Measurements from ENCODE around the gene GAST. TPM values are rescaled to one million over a fixed set of nuclear protein-coding genes. Genes with fewer than 3 reads are reported as not detected.

The GAST gene
- total RNA-seq, 1 donor from 2014 or later = not detected

- Histone ChIP-seq H3K4me3 (ENCODE audit: low read length in 3 of 3) (no peak overlapping the region), H3K9me3 (ENCODE audit: control insufficient read depth in 3 of 3, low read length in 3 of 3) (no peaks in the 10 kb centered on the region), H3K27ac (ENCODE audit: low read depth, low read length) (no peak overlapping the region), H3K27me3 (ENCODE audit: control insufficient read depth in 3 of 3, insufficient read depth in 3 of 3, low read length in 3 of 3) (peaks cover 39% of the 10 kb centered on the region in 3 donors), H3K9ac (ENCODE audit: low read depth in 1 of 3, low read length in 3 of 3) (no peak overlapping the region), H3K4me1 (ENCODE audit: control insufficient read depth in 3 of 3, insufficient read depth in 3 of 3, low read length in 3 of 3) (peaks cover 8 to 18% (median 12%) of the 10 kb centered on the region in 3 donors), H3K36me3 (ENCODE audit: control insufficient read depth in 3 of 3, insufficient read depth in 3 of 3, low read length in 3 of 3) (no peaks in the 10 kb centered on the region)
These were observed 26.6 kb downstream of the GAST start for GRCh38 chr17:41738801-41739112.

GRCh38 chr17:41739661-41740352, 27.7 kb downstream of the GAST start:
- Histone ChIP-seq H3K9me3 (ENCODE audit: control insufficient read depth in 3 of 3, low read length in 3 of 3) (no peaks in the 10 kb centered on the region), H3K4me3 (ENCODE audit: low read length in 3 of 3) (no peak overlapping the region), H3K9ac (ENCODE audit: low read depth in 1 of 3, low read length in 3 of 3) (no peak overlapping the region), H3K4me1 (ENCODE audit: control insufficient read depth in 3 of 3, insufficient read depth in 3 of 3, low read length in 3 of 3) (peaks cover 1 to 8% (median 4%) of the 10 kb centered on the region in 3 donors), H3K27ac (ENCODE audit: low read depth, low read length) (no peak overlapping the region), H3K36me3 (ENCODE audit: control insufficient read depth in 3 of 3, insufficient read depth in 3 of 3, low read length in 3 of 3) (no peaks in the 10 kb centered on the region), H3K27me3 (ENCODE audit: control insufficient read depth in 3 of 3, insufficient read depth in 3 of 3, low read length in 3 of 3) (peaks cover 29% of the 10 kb centered on the region in 3 donors)

GRCh38 chr17:41740506-41740905, 28.4 kb downstream of the GAST start:
- Histone ChIP-seq H3K9ac (ENCODE audit: low read depth in 1 of 3, low read length in 3 of 3) (no peak overlapping the region), H3K9me3 (ENCODE audit: control insufficient read depth in 3 of 3, low read length in 3 of 3) (no peaks in the 10 kb centered on the region), H3K36me3 (ENCODE audit: control insufficient read depth in 3 of 3, insufficient read depth in 3 of 3, low read length in 3 of 3) (no peaks in the 10 kb centered on the region), H3K4me3 (ENCODE audit: low read length in 3 of 3) (no peak overlapping the region), H3K27me3 (ENCODE audit: control insufficient read depth in 3 of 3, insufficient read depth in 3 of 3, low read length in 3 of 3) (peaks cover 22% of the 10 kb centered on the region in 3 donors), H3K4me1 (ENCODE audit: control insufficient read depth in 3 of 3, insufficient read depth in 3 of 3, low read length in 3 of 3) (peaks cover 0 to 4% (median 0%) of the 10 kb centered on the region in 3 donors), H3K27ac (ENCODE audit: low read depth, low read length) (no peak overlapping the region)

GRCh38 chr17:41741709-41742108, 29.6 kb downstream of the GAST start:
- Histone ChIP-seq H3K27ac (ENCODE audit: low read depth, low read length) (no peak overlapping the region), H3K4me1 (ENCODE audit: control insufficient read depth in 3 of 3, insufficient read depth in 3 of 3, low read length in 3 of 3) (peaks cover 0 to 4% (median 0%) of the 10 kb centered on the region in 3 donors), H3K36me3 (ENCODE audit: control insufficient read depth in 3 of 3, insufficient read depth in 3 of 3, low read length in 3 of 3) (no peaks in the 10 kb centered on the region), H3K27me3 (ENCODE audit: control insufficient read depth in 3 of 3, insufficient read depth in 3 of 3, low read length in 3 of 3) (peaks cover 10 to 12% (median 11%) of the 10 kb centered on the region in 3 donors), H3K9ac (ENCODE audit: low read depth in 1 of 3, low read length in 3 of 3) (no peak overlapping the region), H3K4me3 (ENCODE audit: low read length in 3 of 3) (no peak overlapping the region), H3K9me3 (ENCODE audit: control insufficient read depth in 3 of 3, low read length in 3 of 3) (no peaks in the 10 kb centered on the region)

- H3K4me1 ChIP-seq (ENCODE audit: control insufficient read depth in 3 of 3, insufficient read depth in 3 of 3, low read length in 3 of 3) = no peaks in the 10 kb centered on the region
- no peak overlapping the region for H3K4me3 ChIP-seq (ENCODE audit: low read length in 3 of 3)
- no peak overlapping the region for H3K9ac ChIP-seq (ENCODE audit: low read depth in 1 of 3, low read length in 3 of 3)
- H3K36me3 ChIP-seq (ENCODE audit: control insufficient read depth in 3 of 3, insufficient read depth in 3 of 3, low read length in 3 of 3) = peaks cover 0 to 3% (median 0%) of the 10 kb centered on the region in 3 donors
- H3K9me3 ChIP-seq (ENCODE audit: control insufficient read depth in 3 of 3, low read length in 3 of 3) = no peaks in the 10 kb centered on the region
- H3K27me3 ChIP-seq (ENCODE audit: control insufficient read depth in 3 of 3, insufficient read depth in 3 of 3, low read length in 3 of 3) = no peaks in the 10 kb centered on the region
- H3K27ac ChIP-seq (ENCODE audit: low read depth, low read length) = no peak overlapping the region
These were observed 36.1 kb downstream of the GAST start for GRCh38 chr17:41748275-41748674.

GRCh38 chr17:41750862-41751261, 38.7 kb downstream of the GAST start:
- Histone ChIP-seq H3K4me3 (ENCODE audit: low read length in 3 of 3) (no peak overlapping the region), H3K4me1 (ENCODE audit: control insufficient read depth in 3 of 3, insufficient read depth in 3 of 3, low read length in 3 of 3) (no peaks in the 10 kb centered on the region), H3K27me3 (ENCODE audit: control insufficient read depth in 3 of 3, insufficient read depth in 3 of 3, low read length in 3 of 3) (no peaks in the 10 kb centered on the region), H3K27ac (ENCODE audit: low read depth, low read length) (no peak overlapping the region), H3K36me3 (ENCODE audit: control insufficient read depth in 3 of 3, insufficient read depth in 3 of 3, low read length in 3 of 3) (peaks cover 9 to 17% (median 10%) of the 10 kb centered on the region in 3 donors), H3K9me3 (ENCODE audit: control insufficient read depth in 3 of 3, low read length in 3 of 3) (no peaks in the 10 kb centered on the region), H3K9ac (ENCODE audit: low read depth in 1 of 3, low read length in 3 of 3) (no peak overlapping the region)

GRCh38 chr17:41751288-41751687, 39.2 kb downstream of the GAST start:
- Histone ChIP-seq H3K4me3 (ENCODE audit: low read length in 3 of 3) (no peak overlapping the region), H3K27ac (ENCODE audit: low read depth, low read length) (no peak overlapping the region), H3K27me3 (ENCODE audit: control insufficient read depth in 3 of 3, insufficient read depth in 3 of 3, low read length in 3 of 3) (no peaks in the 10 kb centered on the region), H3K9me3 (ENCODE audit: control insufficient read depth in 3 of 3, low read length in 3 of 3) (no peaks in the 10 kb centered on the region), H3K36me3 (ENCODE audit: control insufficient read depth in 3 of 3, insufficient read depth in 3 of 3, low read length in 3 of 3) (peaks cover 12 to 19% (median 12%) of the 10 kb centered on the region in 3 donors), H3K9ac (ENCODE audit: low read depth in 1 of 3, low read length in 3 of 3) (no peak overlapping the region), H3K4me1 (ENCODE audit: control insufficient read depth in 3 of 3, insufficient read depth in 3 of 3, low read length in 3 of 3) (no peaks in the 10 kb centered on the region)

- Histone ChIP-seq H3K4me1 (ENCODE audit: control insufficient read depth in 3 of 3, insufficient read depth in 3 of 3, low read length in 3 of 3) (no peaks in the 10 kb centered on the region), H3K27ac (ENCODE audit: low read depth, low read length) (no peak overlapping the region), H3K36me3 (ENCODE audit: control insufficient read depth in 3 of 3, insufficient read depth in 3 of 3, low read length in 3 of 3) (peaks cover 30 to 37% (median 30%) of the 10 kb centered on the region in 3 donors)
These were observed 41.9 kb downstream of the GAST start for GRCh38 chr17:41754066-41754465.

GRCh38 chr17:41758601-41759000, 46.5 kb downstream of the GAST start:
- Histone ChIP-seq H3K9ac (ENCODE audit: low read depth in 1 of 3, low read length in 3 of 3) (no peak overlapping the region), H3K36me3 (ENCODE audit: control insufficient read depth in 3 of 3, insufficient read depth in 3 of 3, low read length in 3 of 3) (peaks cover 57 to 69% (median 62%) of the 10 kb centered on the region in 3 donors), H3K4me1 (ENCODE audit: control insufficient read depth in 3 of 3, insufficient read depth in 3 of 3, low read length in 3 of 3) (no peaks in the 10 kb centered on the region), H3K27ac (ENCODE audit: low read depth, low read length) (no peak overlapping the region), H3K9me3 (ENCODE audit: control insufficient read depth in 3 of 3, low read length in 3 of 3) (no peaks in the 10 kb centered on the region), H3K27me3 (ENCODE audit: control insufficient read depth in 3 of 3, insufficient read depth in 3 of 3, low read length in 3 of 3) (no peaks in the 10 kb centered on the region), H3K4me3 (ENCODE audit: low read length in 3 of 3) (no peak overlapping the region)

More at GRCh38 chr17:41754066-41754465, 41.9 kb downstream of the GAST start:
- Histone ChIP-seq H3K4me3 (ENCODE audit: low read length in 3 of 3) (no peak overlapping the region), H3K9me3 (ENCODE audit: control insufficient read depth in 3 of 3, low read length in 3 of 3) (no peaks in the 10 kb centered on the region), H3K9ac (ENCODE audit: low read depth in 1 of 3, low read length in 3 of 3) (no peak overlapping the region), H3K27me3 (ENCODE audit: control insufficient read depth in 3 of 3, insufficient read depth in 3 of 3, low read length in 3 of 3) (no peaks in the 10 kb centered on the region)

GRCh38 chr17:41760878-41761277, 48.7 kb downstream of the GAST start:
- no peaks in the 10 kb centered on the region for H3K27me3 ChIP-seq (ENCODE audit: control insufficient read depth in 3 of 3, insufficient read depth in 3 of 3, low read length in 3 of 3)
- H3K9ac ChIP-seq (ENCODE audit: low read depth in 1 of 3, low read length in 3 of 3) = no peak overlapping the region
- peaks cover 60 to 73% (median 69%) of the 10 kb centered on the region in 3 donors for H3K36me3 ChIP-seq (ENCODE audit: control insufficient read depth in 3 of 3, insufficient read depth in 3 of 3, low read length in 3 of 3)
- H3K4me1 ChIP-seq (ENCODE audit: control insufficient read depth in 3 of 3, insufficient read depth in 3 of 3, low read length in 3 of 3) = no peaks in the 10 kb centered on the region
- H3K4me3 ChIP-seq (ENCODE audit: low read length in 3 of 3) = no peak overlapping the region
- H3K27ac ChIP-seq (ENCODE audit: low read depth, low read length) = no peak overlapping the region
- no peaks in the 10 kb centered on the region for H3K9me3 ChIP-seq (ENCODE audit: control insufficient read depth in 3 of 3, low read length in 3 of 3)

Measured in skeletal muscle tissue (tissue), 4 donors.